ENCODE measurements around the gene NTRK2.

DNA sequence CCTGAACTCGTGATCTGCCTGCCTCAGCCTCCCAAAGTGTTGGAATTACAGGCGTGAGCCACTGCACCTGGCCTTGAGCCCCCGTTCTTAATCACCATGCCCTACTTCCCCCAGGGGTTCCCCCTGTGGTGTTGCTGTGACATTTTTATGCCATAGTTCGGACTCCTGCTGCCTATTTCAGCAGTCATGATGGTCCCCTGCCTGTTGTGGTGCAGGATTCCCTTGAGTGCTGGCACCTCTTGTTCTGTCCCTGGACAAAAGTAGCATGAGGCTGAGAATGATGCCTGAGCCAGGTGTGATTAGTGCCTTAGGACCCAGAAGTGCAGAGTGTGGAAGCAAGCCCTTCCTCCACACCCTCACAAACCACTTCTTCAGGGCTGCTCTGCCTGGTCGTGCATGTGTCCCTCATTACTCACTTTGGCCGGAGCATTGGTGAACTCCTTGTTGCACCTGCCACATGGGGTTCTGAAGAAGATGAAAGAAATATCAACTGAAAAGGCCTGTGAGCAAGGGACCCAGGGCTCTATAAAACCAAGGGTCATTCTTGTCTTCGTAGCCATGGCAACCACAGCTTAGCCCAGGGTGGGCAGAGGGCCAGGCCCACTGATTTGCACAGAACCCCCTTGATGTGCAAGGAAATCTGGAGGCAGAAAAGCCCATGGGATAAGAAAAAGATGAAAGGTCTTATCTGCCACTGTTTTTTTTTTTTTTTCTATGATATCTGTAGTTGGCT, 228.0 kb downstream of the NTRK2 start:
- TF ChIP-seq, protein P1, sequence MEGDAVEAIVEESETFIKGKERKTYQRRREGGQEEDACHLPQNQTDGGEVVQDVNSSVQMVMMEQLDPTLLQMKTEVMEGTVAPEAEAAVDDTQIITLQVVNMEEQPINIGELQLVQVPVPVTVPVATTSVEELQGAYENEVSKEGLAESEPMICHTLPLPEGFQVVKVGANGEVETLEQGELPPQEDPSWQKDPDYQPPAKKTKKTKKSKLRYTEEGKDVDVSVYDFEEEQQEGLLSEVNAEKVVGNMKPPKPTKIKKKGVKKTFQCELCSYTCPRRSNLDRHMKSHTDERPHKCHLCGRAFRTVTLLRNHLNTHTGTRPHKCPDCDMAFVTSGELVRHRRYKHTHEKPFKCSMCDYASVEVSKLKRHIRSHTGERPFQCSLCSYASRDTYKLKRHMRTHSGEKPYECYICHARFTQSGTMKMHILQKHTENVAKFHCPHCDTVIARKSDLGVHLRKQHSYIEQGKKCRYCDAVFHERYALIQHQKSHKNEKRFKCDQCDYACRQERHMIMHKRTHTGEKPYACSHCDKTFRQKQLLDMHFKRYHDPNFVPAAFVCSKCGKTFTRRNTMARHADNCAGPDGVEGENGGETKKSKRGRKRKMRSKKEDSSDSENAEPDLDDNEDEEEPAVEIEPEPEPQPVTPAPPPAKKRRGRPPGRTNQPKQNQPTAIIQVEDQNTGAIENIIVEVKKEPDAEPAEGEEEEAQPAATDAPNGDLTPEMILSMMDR (conservative IDR thresholded peaks at IDR 0.05 in 1 of 2, IDR thresholded peaks at IDR 0.05 in 1 of 2; ENCODE audit: extremely low read depth in 1 of 2, insufficient read depth in 1 of 2, low read depth in 1 of 2, low read length in 2 of 2): no peak
- no peak for TF ChIP-seq EZH2 (IDR thresholded peaks at IDR 0.05; ENCODE audit: borderline replicate concordance, low read length)

All from mammary epithelial cell (primary cell).